ENCODE results near the gene KLHL21. TPM values are rescaled to one million over a fixed set of nuclear protein-coding genes. Genes with fewer than 3 reads are reported as not detected.

The KLHL21 gene
- total RNA-seq, 1 donor from 2014 or later: 69.5 TPM

- H3K36me3 ChIP-seq (ENCODE audit: control insufficient read depth, insufficient read depth, low read length): no peaks in the 10 kb centered on the region
- TF ChIP-seq CTCF (IDR thresholded peaks at IDR 0.05; ENCODE audit: insufficient read depth, low read length, poor library complexity, severe bottlenecking): no peak
- peak overlapping the region; percentile 77 for H3K4me3 ChIP-seq (ENCODE audit: low read depth, low read length)
- no peak for DNase-seq (ENCODE audit: low read depth)
- H3K27me3 ChIP-seq (ENCODE audit: control insufficient read depth, insufficient read depth, low read length): no peaks in the 10 kb centered on the region
Observed at GRCh38 chr1:6612641-6613360, 10.1 kb upstream of the KLHL21 start.

DNA sequence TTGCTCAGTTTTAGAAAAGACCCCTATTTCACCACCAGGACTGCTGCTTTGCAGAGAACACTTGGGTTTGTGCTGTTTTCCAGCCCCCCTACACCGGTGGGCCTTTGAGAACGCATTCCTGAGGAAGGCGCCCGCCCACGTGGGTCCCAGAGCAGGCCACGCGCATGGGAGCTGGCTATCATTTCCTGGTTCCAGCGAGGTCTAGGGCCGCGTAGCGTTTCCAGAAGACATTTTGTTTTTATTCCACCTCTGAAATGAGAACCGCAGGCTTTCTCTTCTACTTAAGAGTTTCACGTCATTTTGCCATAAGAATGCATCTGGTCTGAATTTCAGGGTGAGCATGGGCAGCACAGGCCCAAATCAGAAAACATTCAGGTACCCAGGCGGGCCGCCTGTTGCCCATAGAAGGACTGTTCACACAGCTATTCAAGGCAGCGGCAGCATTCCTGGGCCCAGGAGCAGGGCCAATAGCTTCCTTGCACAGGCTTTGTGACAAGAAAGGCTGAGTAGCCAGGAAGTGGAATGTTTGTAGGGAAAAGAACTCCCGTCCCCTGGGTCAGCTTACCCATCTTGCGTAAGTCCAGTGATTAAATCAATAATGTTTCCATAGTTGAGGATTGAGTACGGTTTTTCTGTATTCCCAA is 1.4 kb upstream of the KLHL21 start:
- Histone ChIP-seq H3K4me3 (ENCODE audit: low read depth, low read length) (no peak overlapping the region), H3K27me3 (ENCODE audit: control insufficient read depth, insufficient read depth, low read length) (no peaks in the 10 kb centered on the region), H3K36me3 (ENCODE audit: control insufficient read depth, insufficient read depth, low read length) (no peaks in the 10 kb centered on the region)
- DNase-seq (ENCODE audit: low read depth): no peak
- TF ChIP-seq CTCF (IDR thresholded peaks at IDR 0.05; ENCODE audit: insufficient read depth, low read length, poor library complexity, severe bottlenecking): no peak

DNA sequence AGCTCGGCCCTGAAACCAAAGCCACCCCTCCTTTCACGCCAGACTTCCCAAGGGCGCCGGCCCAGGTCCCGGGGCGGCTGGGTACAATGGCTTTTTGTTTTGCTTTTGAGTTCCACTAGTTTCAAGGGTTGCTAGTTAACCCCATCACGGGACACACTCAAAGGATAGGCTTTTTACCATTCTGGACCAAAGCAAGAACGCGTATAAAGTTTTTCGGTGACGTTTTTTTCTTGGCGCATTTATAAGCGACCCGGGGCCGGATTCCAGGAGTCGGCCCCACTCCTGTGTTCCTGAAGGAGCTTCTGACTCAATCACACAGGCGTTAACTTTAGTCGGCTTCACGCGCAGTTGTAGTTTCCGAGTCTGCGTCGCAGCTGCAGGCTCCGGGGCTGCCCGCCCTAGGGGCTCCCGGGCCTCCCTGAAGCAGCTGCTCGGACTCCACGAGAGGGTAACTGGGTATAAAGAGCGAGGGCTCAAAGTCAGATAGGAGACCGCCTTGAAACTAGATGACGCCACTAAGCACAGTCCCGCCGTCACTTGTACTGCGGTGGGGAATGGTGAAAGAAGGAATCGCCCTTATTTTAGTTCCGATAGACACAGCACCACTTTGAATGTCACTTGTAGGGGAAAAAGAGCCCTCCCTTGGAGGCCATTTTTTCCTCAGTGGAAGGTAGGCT is 707 bp upstream of the KLHL21 start:
- Histone ChIP-seq H3K36me3 (ENCODE audit: control insufficient read depth, insufficient read depth, low read length) (peaks cover 1% of the 10 kb centered on the region), H3K4me3 (ENCODE audit: low read depth, low read length) (peak overlapping the region; percentile 49), H3K27me3 (ENCODE audit: control insufficient read depth, insufficient read depth, low read length) (no peaks in the 10 kb centered on the region)
- DNase-seq (ENCODE audit: low read depth): no peak
- TF ChIP-seq CTCF (IDR thresholded peaks at IDR 0.05; ENCODE audit: insufficient read depth, low read length, poor library complexity, severe bottlenecking): no peak

- peak overlapping the region; percentile 69 for H3K4me3 ChIP-seq (ENCODE audit: low read depth, low read length)
- no peak for TF ChIP-seq CTCF (IDR thresholded peaks at IDR 0.05; ENCODE audit: insufficient read depth, low read length, poor library complexity, severe bottlenecking)
- H3K36me3 ChIP-seq (ENCODE audit: control insufficient read depth, insufficient read depth, low read length): peaks cover 1% of the 10 kb centered on the region
- no peak for DNase-seq (ENCODE audit: low read depth)
- no peaks in the 10 kb centered on the region for H3K27me3 ChIP-seq (ENCODE audit: control insufficient read depth, insufficient read depth, low read length)
Observed at GRCh38 chr1:6601923-6602668, 573 bp downstream of the KLHL21 start.

DNA sequence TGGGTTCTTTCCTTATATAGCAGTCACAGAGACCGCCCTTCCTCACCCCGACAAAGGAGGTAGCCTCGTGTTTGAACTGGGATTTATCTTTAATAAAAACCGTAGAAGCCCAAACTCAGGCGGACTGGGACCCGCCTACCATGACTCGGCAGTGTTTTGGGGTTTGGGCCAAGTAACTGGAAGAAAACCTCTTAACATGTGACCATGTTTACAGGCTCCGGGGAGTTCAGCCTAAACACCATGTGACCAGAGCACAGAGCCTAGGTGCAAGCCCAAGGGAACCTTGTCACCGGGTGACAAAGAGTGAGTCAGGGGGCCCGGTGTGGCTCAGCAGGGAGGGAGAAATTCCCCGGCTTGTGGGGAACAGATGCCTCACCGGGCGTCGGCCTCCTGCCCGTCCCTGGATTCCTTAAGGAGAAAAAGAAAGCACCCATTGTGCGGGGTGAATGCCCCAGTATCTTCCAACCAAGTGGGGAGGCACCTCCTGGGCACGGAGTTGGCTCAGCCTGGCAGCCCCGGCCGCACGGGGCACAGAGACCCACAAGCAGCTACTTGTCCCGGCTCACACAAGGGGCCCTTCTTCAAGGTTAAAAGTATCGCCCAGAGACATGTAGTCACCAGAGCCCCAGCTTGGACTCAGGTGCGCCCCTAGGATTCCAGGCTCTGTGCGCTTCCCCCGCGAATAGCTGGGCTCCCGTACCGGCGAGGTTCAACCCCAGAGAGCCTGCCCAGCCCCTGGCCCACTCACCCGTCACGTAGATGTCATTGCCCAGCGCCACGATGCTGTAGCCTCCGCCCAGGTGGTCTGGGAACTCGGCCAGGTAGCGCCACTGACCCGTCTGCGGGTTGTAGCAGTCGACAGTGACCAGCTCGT is 1.4 kb downstream of the KLHL21 start:
- H3K27me3 ChIP-seq (ENCODE audit: control insufficient read depth, insufficient read depth, low read length): no peaks in the 10 kb centered on the region
- TF ChIP-seq CTCF (IDR thresholded peaks at IDR 0.05; ENCODE audit: insufficient read depth, low read length, poor library complexity, severe bottlenecking): no peak
- H3K36me3 ChIP-seq (ENCODE audit: control insufficient read depth, insufficient read depth, low read length): peaks cover 1% of the 10 kb centered on the region
- peak; percentile 90 for DNase-seq (ENCODE audit: low read depth)
- peak overlapping the region; percentile 69 for H3K4me3 ChIP-seq (ENCODE audit: low read depth, low read length)
